Measurements from ENCODE around the gene MAGEB18. TPM values are rescaled to one million over a fixed set of nuclear protein-coding genes. Genes with fewer than 3 reads are reported as not detected.

MAGEB18 gene
- not detected in 2 replicates for polyA plus RNA-seq (2014; cell fraction: cytosol; rRNA removed)
- polyA plus RNA-seq (2014; cell fraction: nucleus; rRNA removed): not detected in 2 replicates

GRCh38 chrX:26138274-26138673 is at the start of gene MAGEB18:
TSS of gene MAGEB18 (plus strand) at chrX:26138343. CDS start at chrX:26138986, 643 bp downstream.
- DNase-seq (ENCODE audit: low spot score): peak; percentile 0

- no peak for DNase-seq (ENCODE audit: low spot score)
These were observed 37.7 kb upstream of the MAGEB18 start for GRCh38 chrX:26100421-26100920.

GRCh38 chrX:26109142-26109541 is 29.0 kb upstream of the MAGEB18 start:
- no peak for DNase-seq (ENCODE audit: low spot score)

- no peak for DNase-seq (ENCODE audit: low spot score)
These were observed 7.9 kb downstream of the MAGEB18 start for GRCh38 chrX:26146024-26146423.

GRCh38 chrX:26160301-26160700 is 22.2 kb downstream of the MAGEB18 start, which contains the start of gene MAGEB6B:
TSS of gene MAGEB6B (plus strand) at chrX:26160601. CDS start at chrX:26160601, 0 bp downstream.
- DNase-seq (ENCODE audit: low spot score): no peak
